GM12878 (cell line): Measurements from ENCODE around the gene SYNDIG1. TPM values are rescaled to one million over a fixed set of nuclear protein-coding genes. Genes with fewer than 3 reads are reported as not detected.

Experiments used
- RB1 ChIP-seq: fragments of 450-650 bp; formaldehyde crosslinking; IDR thresholded peaks from 2 replicates; pipeline ENCODE4 v1.6.1; 2017; ENCODE audit warnings: mild to moderate bottlenecking, borderline replicate concordance
- TAF1 ChIP-seq: IDR thresholded peaks from 2 replicates; pipeline ENCODE4 v1.6.1; 2011; ENCODE audit warnings: mild to moderate bottlenecking, low read depth, low read length, borderline replicate concordance
- polyA plus RNA-seq, 11 experiments: library from polyadenylated mRNA; depleted of rRNA in 4 of 11; unstranded in 6 of 11; stranded (reverse) in 5 of 11; fragments of >200 nt; fragmentation: Nextera tagmentation in 4 of 11; fragmentation: Illumina TruSeq in 1 of 11; extraction: Ambion mirVana in 4 of 11; extraction: Trizol in 1 of 11; gene quantifications; 1 replicate in 1 of 11; 2 replicates in 10 of 11; pipeline versions ENCODE4 v1.2.1 to v1.2.3, GENCODE V29; 2011 to 2016; ENCODE audit warnings: inconsistent platforms in 2 of 11, missing spikeins in 2 of 11, low read depth in 1 of 11
- total RNA-seq, 4 experiments: library from RNA; depleted of rRNA in 3 of 4; stranded (reverse); fragments of >200 nt in 3 of 4; fragmentation: Illumina TruSeq in 1 of 4; extraction: Trizol in 1 of 4; gene quantifications; 2 replicates each; pipeline versions ENCODE4 v1.2.1 to v1.2.3, GENCODE V29; 2013 to 2021
- TF ChIP-seq, protein P1 (sequence below): fragments of 150-350 bp; IDR thresholded peaks from 2 replicates; pipeline ENCODE4 v1.6.1; 2014; ENCODE audit warnings: mild to moderate bottlenecking, low read depth, low read length
- TF ChIP-seq, protein P2 (sequence below): IDR thresholded peaks from 2 replicates; pipeline ENCODE4 v1.6.1; 2011; ENCODE audit warnings: low read depth, mild to moderate bottlenecking, low read length, moderate library complexity, borderline replicate concordance; ENCODE audit errors: extremely low read depth
- TF ChIP-seq, protein P3 (sequence below): fragments of 150-350 bp; IDR thresholded peaks from 2 replicates; pipeline ENCODE4 v1.6.1; 2016; ENCODE audit warnings: low read depth, low read length
- TF ChIP-seq, protein P4 (sequence below): IDR thresholded peaks from 2 replicates; pipeline ENCODE4 v1.6.1; 2011; ENCODE audit warnings: mild to moderate bottlenecking, low read depth, low read length, moderate library complexity; ENCODE audit not compliant: insufficient replicate concordance

The SYNDIG1 gene
- total and polyA plus RNA-seq, 10 of the 15 experiments (the other 5 are each of a cell fraction or from before 2014, with no cell fraction given): not detected

DNA sequence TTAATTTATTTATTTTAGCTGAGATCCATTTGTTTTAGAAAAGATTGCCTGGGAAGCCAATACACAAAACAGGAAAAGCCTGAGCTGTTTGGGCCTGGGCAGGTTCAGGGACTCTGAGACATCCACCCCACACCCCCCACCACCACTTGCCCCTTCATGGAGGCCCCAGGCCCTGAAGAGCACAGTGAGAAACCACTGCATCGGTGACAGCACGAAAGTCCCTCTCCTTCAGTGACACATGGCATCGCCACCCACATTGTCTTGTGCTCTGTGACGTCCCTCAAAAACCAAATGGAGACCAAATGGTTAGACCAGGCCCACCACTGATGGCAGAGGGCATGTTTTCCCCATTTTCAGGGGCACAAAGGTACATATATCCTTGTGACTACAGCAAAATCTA, 106.4 kb downstream of the SYNDIG1 start (continued):
- TF ChIP-seq, protein P1, sequence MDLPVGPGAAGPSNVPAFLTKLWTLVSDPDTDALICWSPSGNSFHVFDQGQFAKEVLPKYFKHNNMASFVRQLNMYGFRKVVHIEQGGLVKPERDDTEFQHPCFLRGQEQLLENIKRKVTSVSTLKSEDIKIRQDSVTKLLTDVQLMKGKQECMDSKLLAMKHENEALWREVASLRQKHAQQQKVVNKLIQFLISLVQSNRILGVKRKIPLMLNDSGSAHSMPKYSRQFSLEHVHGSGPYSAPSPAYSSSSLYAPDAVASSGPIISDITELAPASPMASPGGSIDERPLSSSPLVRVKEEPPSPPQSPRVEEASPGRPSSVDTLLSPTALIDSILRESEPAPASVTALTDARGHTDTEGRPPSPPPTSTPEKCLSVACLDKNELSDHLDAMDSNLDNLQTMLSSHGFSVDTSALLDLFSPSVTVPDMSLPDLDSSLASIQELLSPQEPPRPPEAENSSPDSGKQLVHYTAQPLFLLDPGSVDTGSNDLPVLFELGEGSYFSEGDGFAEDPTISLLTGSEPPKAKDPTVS: no peak
- no peak for TF ChIP-seq RB1
- TF ChIP-seq, protein P2, sequence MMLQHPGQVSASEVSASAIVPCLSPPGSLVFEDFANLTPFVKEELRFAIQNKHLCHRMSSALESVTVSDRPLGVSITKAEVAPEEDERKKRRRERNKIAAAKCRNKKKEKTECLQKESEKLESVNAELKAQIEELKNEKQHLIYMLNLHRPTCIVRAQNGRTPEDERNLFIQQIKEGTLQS: no peak
- TF ChIP-seq, protein P3, sequence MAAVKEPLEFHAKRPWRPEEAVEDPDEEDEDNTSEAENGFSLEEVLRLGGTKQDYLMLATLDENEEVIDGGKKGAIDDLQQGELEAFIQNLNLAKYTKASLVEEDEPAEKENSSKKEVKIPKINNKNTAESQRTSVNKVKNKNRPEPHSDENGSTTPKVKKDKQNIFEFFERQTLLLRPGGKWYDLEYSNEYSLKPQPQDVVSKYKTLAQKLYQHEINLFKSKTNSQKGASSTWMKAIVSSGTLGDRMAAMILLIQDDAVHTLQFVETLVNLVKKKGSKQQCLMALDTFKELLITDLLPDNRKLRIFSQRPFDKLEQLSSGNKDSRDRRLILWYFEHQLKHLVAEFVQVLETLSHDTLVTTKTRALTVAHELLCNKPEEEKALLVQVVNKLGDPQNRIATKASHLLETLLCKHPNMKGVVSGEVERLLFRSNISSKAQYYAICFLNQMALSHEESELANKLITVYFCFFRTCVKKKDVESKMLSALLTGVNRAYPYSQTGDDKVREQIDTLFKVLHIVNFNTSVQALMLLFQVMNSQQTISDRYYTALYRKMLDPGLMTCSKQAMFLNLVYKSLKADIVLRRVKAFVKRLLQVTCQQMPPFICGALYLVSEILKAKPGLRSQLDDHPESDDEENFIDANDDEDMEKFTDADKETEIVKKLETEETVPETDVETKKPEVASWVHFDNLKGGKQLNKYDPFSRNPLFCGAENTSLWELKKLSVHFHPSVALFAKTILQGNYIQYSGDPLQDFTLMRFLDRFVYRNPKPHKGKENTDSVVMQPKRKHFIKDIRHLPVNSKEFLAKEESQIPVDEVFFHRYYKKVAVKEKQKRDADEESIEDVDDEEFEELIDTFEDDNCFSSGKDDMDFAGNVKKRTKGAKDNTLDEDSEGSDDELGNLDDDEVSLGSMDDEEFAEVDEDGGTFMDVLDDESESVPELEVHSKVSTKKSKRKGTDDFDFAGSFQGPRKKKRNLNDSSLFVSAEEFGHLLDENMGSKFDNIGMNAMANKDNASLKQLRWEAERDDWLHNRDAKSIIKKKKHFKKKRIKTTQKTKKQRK: no peak
- TF ChIP-seq TAF1: no peak
- TF ChIP-seq, protein P4, sequence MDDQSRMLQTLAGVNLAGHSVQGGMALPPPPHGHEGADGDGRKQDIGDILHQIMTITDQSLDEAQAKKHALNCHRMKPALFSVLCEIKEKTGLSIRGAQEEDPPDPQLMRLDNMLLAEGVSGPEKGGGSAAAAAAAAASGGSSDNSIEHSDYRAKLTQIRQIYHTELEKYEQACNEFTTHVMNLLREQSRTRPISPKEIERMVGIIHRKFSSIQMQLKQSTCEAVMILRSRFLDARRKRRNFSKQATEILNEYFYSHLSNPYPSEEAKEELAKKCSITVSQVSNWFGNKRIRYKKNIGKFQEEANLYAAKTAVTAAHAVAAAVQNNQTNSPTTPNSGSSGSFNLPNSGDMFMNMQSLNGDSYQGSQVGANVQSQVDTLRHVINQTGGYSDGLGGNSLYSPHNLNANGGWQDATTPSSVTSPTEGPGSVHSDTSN: no peak
